ENCODE results near the gene HSD3B2. TPM values are rescaled to one million over a fixed set of nuclear protein-coding genes. Genes with fewer than 3 reads are reported as not detected.

The HSD3B2 gene
- total RNA-seq, 6 experiments from 2014 or later: not detected

DNA sequence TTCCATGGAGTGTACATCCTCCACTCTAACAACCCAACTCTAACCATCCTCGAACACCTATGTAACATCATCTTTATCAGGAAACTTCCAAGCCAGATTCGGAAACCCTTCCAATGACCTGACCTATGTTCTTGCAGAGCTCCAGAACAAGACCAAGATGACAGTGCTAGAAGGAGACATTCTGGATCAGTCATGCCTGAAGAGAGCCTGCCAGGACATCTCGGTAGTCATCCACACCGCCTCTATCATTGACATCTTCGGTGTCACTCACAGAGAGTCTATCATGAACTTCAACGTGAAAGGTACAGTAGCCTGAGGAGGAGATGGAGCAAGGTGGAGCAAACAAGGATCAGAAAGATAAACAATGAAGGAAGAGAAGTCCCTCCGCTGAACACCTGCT lies 56.0 kb downstream of the HSD3B2 start:
- Mint-ChIP-seq H3K36me3 (ENCODE audit: low read depth) (no peaks in the 10 kb centered on the region), H3K27ac (no peak overlapping the region), H3K4me1 (ENCODE audit: low read depth) (no peaks in the 10 kb centered on the region), H3K27me3 (ENCODE audit: insufficient read depth) (peaks cover 13% of the 10 kb centered on the region), H3K4me3 (no peak overlapping the region), H3K9me3 (no peaks in the 10 kb centered on the region)
- no peak for DNase-seq
- TF ChIP-seq, protein P1, sequence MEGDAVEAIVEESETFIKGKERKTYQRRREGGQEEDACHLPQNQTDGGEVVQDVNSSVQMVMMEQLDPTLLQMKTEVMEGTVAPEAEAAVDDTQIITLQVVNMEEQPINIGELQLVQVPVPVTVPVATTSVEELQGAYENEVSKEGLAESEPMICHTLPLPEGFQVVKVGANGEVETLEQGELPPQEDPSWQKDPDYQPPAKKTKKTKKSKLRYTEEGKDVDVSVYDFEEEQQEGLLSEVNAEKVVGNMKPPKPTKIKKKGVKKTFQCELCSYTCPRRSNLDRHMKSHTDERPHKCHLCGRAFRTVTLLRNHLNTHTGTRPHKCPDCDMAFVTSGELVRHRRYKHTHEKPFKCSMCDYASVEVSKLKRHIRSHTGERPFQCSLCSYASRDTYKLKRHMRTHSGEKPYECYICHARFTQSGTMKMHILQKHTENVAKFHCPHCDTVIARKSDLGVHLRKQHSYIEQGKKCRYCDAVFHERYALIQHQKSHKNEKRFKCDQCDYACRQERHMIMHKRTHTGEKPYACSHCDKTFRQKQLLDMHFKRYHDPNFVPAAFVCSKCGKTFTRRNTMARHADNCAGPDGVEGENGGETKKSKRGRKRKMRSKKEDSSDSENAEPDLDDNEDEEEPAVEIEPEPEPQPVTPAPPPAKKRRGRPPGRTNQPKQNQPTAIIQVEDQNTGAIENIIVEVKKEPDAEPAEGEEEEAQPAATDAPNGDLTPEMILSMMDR (IDR thresholded peaks at IDR 0.05): no peak

DNA sequence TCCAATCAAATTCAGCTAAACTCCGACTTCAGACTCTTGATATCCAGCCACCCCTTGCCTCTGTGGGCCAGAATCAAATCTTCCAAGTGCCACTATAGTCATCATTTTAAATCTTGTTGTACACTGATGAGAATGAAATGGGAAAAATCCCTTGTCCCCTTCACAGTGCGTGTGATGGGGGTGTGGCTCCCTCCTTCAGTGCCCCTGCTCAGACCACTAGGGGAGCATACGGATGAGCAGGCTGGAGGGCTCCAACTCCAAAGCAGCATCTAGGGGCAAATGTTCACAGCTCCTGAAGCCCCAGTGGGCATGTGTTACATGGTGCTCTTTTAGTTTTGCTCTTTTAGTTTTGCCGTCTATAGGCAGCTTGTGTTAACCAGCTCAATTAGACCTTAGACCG lies 56.6 kb downstream of the HSD3B2 start:
- H3K27me3 Mint-ChIP-seq (ENCODE audit: insufficient read depth): peaks cover 14% of the 10 kb centered on the region
- no peak overlapping the region for H3K4me3 Mint-ChIP-seq
- H3K4me1 Mint-ChIP-seq (ENCODE audit: low read depth): no peaks in the 10 kb centered on the region
- no peaks in the 10 kb centered on the region for H3K9me3 Mint-ChIP-seq
- no peak for DNase-seq
- TF ChIP-seq, protein P1 (IDR thresholded peaks at IDR 0.05): no peak
- H3K36me3 Mint-ChIP-seq (ENCODE audit: low read depth): no peaks in the 10 kb centered on the region
- no peak overlapping the region for H3K27ac Mint-ChIP-seq

DNA sequence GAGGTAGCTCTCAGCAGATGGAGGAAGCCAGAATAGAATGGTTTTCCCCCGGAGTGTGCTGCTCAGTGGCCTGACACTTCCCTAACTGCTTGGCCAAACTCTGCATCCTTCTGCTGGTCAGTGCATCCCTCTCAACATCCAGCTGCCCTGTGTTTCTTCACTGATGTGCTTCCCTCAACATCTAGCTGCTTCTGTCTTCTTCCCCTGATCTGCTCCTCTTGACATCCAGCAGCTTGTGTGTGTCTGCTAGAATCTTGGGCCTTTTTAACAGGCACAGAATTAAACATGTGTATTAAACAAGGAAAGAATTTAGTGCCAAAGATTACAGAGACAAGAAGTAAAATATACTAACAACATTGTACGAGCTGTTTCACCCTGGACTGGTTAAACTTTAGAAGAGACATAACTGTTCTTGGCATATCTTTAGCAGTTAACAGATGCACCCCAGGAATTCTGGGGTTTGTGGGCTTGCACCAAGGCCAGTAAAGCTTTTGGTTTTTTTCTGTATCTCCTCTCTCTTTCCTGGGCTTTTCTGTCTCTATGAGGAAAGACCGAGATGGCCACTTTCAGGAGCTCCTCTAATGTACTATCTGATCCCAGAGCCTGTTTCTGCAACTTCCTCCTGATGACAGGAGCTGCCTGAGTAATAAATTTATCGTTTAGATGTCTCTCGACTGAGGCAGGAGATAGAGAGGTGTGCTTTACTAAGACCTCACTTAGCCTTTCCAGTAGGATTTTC lies 57.3 kb downstream of the HSD3B2 start:
- no peak overlapping the region for H3K4me3 Mint-ChIP-seq
- H3K27me3 Mint-ChIP-seq (ENCODE audit: insufficient read depth): peaks cover 17% of the 10 kb centered on the region
- H3K9me3 Mint-ChIP-seq: no peaks in the 10 kb centered on the region
- no peak for DNase-seq
- no peaks in the 10 kb centered on the region for H3K36me3 Mint-ChIP-seq (ENCODE audit: low read depth)
- TF ChIP-seq, protein P1 (IDR thresholded peaks at IDR 0.05): no peak
- H3K4me1 Mint-ChIP-seq (ENCODE audit: low read depth): no peaks in the 10 kb centered on the region
- H3K27ac Mint-ChIP-seq: no peak overlapping the region

Other genes with a start within 250 kb of the HSD3B2 start
- gene HAO2, start 46.4 kb upstream of the HSD3B2 start, total RNA-seq (2021; fragmentation: NEBNext Ultra II Directional; extraction: Animal tissue kit (Norgen Biotek cat#: 25700)): not detected
- gene HSD3B1, start 92.1 kb downstream of the HSD3B2 start, total RNA-seq (2021; fragmentation: NEBNext Ultra II Directional; extraction: Animal tissue kit (Norgen Biotek cat#: 25700)): not detected
- gene ZNF697, start 233.1 kb downstream of the HSD3B2 start, total RNA-seq (2021; fragmentation: NEBNext Ultra II Directional; extraction: Animal tissue kit (Norgen Biotek cat#: 25700)): 1 to 10 TPM; 7.5 to 8.5 (median 8.1) TPM